SK-N-MC (cell line): ENCODE measurements around the gene TMEM109.

ENCODE experiments used
- EZH2 ChIP-seq: fragments of 200-600 bp; sonication (generic); IDR thresholded peaks from one replicate; pipeline ENCODE4 v1.6.1; 2017; ENCODE audit warnings: antibody characterized with exemption
- POLR2AphosphoS5 ChIP-seq: IDR thresholded peaks from 2 replicates; pipeline ENCODE4 v1.6.1; 2012; ENCODE audit warnings: mild to moderate bottlenecking, low read depth, low read length, borderline replicate concordance

GRCh38 chr11:60868682-60869450 is 45.1 kb upstream of the TMEM109 start:
- TF ChIP-seq POLR2AphosphoS5, result no peak
- no peak for TF ChIP-seq EZH2
